Measurements from ENCODE around the gene PITHD1.

GRCh38 chr1:23742670-23743286 is 35.4 kb upstream of the PITHD1 start:
- TF ChIP-seq EP300 (IDR thresholded peaks at IDR 0.05; ENCODE audit: borderline replicate concordance in 1 of 2, low read depth in 2 of 2, low read length in 2 of 2) (no peak), CTCF (IDR thresholded peaks at IDR 0.05; ENCODE audit: control extremely low read depth in 1 of 3, insufficient read depth in 1 of 3, low read depth in 1 of 3, low read length in 3 of 3) (no peak), CBX5 (IDR thresholded peaks at IDR 0.05; ENCODE audit: low read depth, low read length) (no peak), KDM1A (IDR thresholded peaks at IDR 0.05; ENCODE audit: borderline replicate concordance, low read length) (no peak; the same call in 1 of the 2 replicates), CREB1 (IDR thresholded peaks at IDR 0.05) (no peak), POLR2A (IDR thresholded peaks at IDR 0.05; ENCODE audit: control extremely low read depth in 1 of 2, low read depth in 2 of 2, low read length in 2 of 2) (peak in 1 of 2 experiments; percentile 77; a peak in 1 of 3 replicates), NRF1 (IDR thresholded peaks at IDR 0.05; ENCODE audit: low read depth, low read length) (no peak), EGR1 (IDR thresholded peaks at IDR 0.05; ENCODE audit: borderline replicate concordance, low read depth, low read length) (peak; percentile 11; the same call in 1 of the 2 replicates), MAX (IDR thresholded peaks at IDR 0.05) (no peak), PHF8 (conservative IDR thresholded peaks at IDR 0.05; ENCODE audit: low read depth, low read length) (peak; percentile 84)
